Measurements from ENCODE around the gene CCDC97.

GRCh38 chr19:41276231-41276630 is 33.7 kb upstream of the CCDC97 start:
- no peak for TF ChIP-seq CTCF (IDR thresholded peaks at IDR 0.05)
- TF ChIP-seq POLR2A (IDR thresholded peaks at IDR 0.05), result no peak
- TF ChIP-seq EP300 (IDR thresholded peaks at IDR 0.05), result no peak
- TF ChIP-seq POLR2AphosphoS5 (IDR thresholded peaks at IDR 0.05), result no peak

Measured in upper lobe of left lung (tissue), 4 donors.